ENCODE results near the gene PRTFDC1.

Gene PRTFDC1

GRCh38 chr10:24938076-24938475 lies 14.3 kb downstream of the PRTFDC1 start:
- in situ Hi-C loops (cut with HindIII; ENCODE audit: low sequenced_read_pairs): no loop called here

GRCh38 chr10:24935504-24936292 lies 16.7 kb downstream of the PRTFDC1 start:
- in situ Hi-C loops (cut with HindIII; ENCODE audit: low sequenced_read_pairs): no loop called here

- in situ Hi-C loops (cut with HindIII; ENCODE audit: low sequenced_read_pairs): no loop called here
These were observed 21.2 kb downstream of the PRTFDC1 start for GRCh38 chr10:24931236-24931635.

- in situ Hi-C loops (cut with HindIII; ENCODE audit: low sequenced_read_pairs): no loop called here
These were observed 22.0 kb downstream of the PRTFDC1 start for GRCh38 chr10:24930427-24930826.

GRCh38 chr10:24929904-24930303 lies 22.5 kb downstream of the PRTFDC1 start:
- in situ Hi-C loops (cut with HindIII; ENCODE audit: low sequenced_read_pairs): no loop called here

- in situ Hi-C loops (cut with HindIII; ENCODE audit: low sequenced_read_pairs): no loop called here
These were observed 23.3 kb downstream of the PRTFDC1 start for GRCh38 chr10:24929056-24929544.

- in situ Hi-C loops (cut with HindIII; ENCODE audit: low sequenced_read_pairs): no loop called here
These were observed 24.2 kb downstream of the PRTFDC1 start for GRCh38 chr10:24928163-24928562.

GRCh38 chr10:24926557-24926956 lies 25.8 kb downstream of the PRTFDC1 start:
- in situ Hi-C loops (cut with HindIII; ENCODE audit: low sequenced_read_pairs): no loop called here

GRCh38 chr10:24925799-24926198 lies 26.6 kb downstream of the PRTFDC1 start:
- in situ Hi-C loops (cut with HindIII; ENCODE audit: low sequenced_read_pairs): no loop called here

- in situ Hi-C loops (cut with HindIII; ENCODE audit: low sequenced_read_pairs): loop anchor here (5.0 kb wide), 1 partner anchor 77 kb away; no protein-coding TSS in a partner anchor
These were observed 27.9 kb downstream of the PRTFDC1 start for GRCh38 chr10:24924483-24924882.

- in situ Hi-C loops (cut with HindIII; ENCODE audit: low sequenced_read_pairs): loop anchor here (5.0 kb wide), 1 partner anchor 75 kb away; no protein-coding TSS in a partner anchor
These were observed 30.1 kb downstream of the PRTFDC1 start for GRCh38 chr10:24922222-24922868.

GRCh38 chr10:24920907-24921881 lies 31.2 kb downstream of the PRTFDC1 start:
- in situ Hi-C loops (cut with HindIII; ENCODE audit: low sequenced_read_pairs): loop anchor here (5.0 kb wide), 1 partner anchor 74 kb away; no protein-coding TSS in a partner anchor

- in situ Hi-C loops (cut with HindIII; ENCODE audit: low sequenced_read_pairs): loop anchor here (5.0 kb wide), 1 partner anchor 73 kb away; no protein-coding TSS in a partner anchor
These were observed 32.2 kb downstream of the PRTFDC1 start for GRCh38 chr10:24920192-24920591.

- in situ Hi-C loops (cut with HindIII; ENCODE audit: low sequenced_read_pairs): loop anchor here (5.0 kb wide), 1 partner anchor 72 kb away; no protein-coding TSS in a partner anchor
These were observed 32.8 kb downstream of the PRTFDC1 start for GRCh38 chr10:24919629-24920028.

- in situ Hi-C loops (cut with HindIII; ENCODE audit: low sequenced_read_pairs): no loop called here
These were observed 34.4 kb downstream of the PRTFDC1 start for GRCh38 chr10:24917979-24918378.

- in situ Hi-C loops (cut with HindIII; ENCODE audit: low sequenced_read_pairs): no loop called here
These were observed 34.9 kb downstream of the PRTFDC1 start for GRCh38 chr10:24917493-24917892.

- in situ Hi-C loops (cut with HindIII; ENCODE audit: low sequenced_read_pairs): no loop called here
These were observed 36.0 kb downstream of the PRTFDC1 start for GRCh38 chr10:24916365-24916764.

GRCh38 chr10:24915304-24915703 lies 37.1 kb downstream of the PRTFDC1 start:
- in situ Hi-C loops (cut with HindIII; ENCODE audit: low sequenced_read_pairs): no loop called here

GRCh38 chr10:24914148-24914547 lies 38.3 kb downstream of the PRTFDC1 start:
- in situ Hi-C loops (cut with HindIII; ENCODE audit: low sequenced_read_pairs): no loop called here

GRCh38 chr10:24912215-24912614 lies 40.2 kb downstream of the PRTFDC1 start:
- in situ Hi-C loops (cut with HindIII; ENCODE audit: low sequenced_read_pairs): no loop called here

- in situ Hi-C loops (cut with HindIII; ENCODE audit: low sequenced_read_pairs): no loop called here
These were observed 41.4 kb downstream of the PRTFDC1 start for GRCh38 chr10:24911029-24911428.
